22Rv1 (cell line): ENCODE data around the gene TMEM121.

Experiments
- H3K27ac ChIP-seq: fragments of 450-650 bp; 2 replicates; pipeline ENCODE4 v1.5.1; 2017
- ZFX ChIP-seq: fragments of 450-650 bp; IDR thresholded peaks from 2 replicates; pipeline ENCODE4 v1.6.1; 2017; ENCODE audit warnings: antibody characterized with exemption, borderline replicate concordance
- TF ChIP-seq, protein P1 (sequence below): fragments of 450-650 bp; IDR thresholded peaks from 2 replicates; pipeline ENCODE4 v1.5.1; 2017; ENCODE audit warnings: mild to moderate bottlenecking

TMEM121 gene

GRCh38 chr14:105493921-105494605, 32.3 kb upstream of the TMEM121 start:
- TF ChIP-seq, protein P1, sequence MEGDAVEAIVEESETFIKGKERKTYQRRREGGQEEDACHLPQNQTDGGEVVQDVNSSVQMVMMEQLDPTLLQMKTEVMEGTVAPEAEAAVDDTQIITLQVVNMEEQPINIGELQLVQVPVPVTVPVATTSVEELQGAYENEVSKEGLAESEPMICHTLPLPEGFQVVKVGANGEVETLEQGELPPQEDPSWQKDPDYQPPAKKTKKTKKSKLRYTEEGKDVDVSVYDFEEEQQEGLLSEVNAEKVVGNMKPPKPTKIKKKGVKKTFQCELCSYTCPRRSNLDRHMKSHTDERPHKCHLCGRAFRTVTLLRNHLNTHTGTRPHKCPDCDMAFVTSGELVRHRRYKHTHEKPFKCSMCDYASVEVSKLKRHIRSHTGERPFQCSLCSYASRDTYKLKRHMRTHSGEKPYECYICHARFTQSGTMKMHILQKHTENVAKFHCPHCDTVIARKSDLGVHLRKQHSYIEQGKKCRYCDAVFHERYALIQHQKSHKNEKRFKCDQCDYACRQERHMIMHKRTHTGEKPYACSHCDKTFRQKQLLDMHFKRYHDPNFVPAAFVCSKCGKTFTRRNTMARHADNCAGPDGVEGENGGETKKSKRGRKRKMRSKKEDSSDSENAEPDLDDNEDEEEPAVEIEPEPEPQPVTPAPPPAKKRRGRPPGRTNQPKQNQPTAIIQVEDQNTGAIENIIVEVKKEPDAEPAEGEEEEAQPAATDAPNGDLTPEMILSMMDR: no peak
- no peak for TF ChIP-seq ZFX
- H3K27ac ChIP-seq: no peak overlapping the region

DNA sequence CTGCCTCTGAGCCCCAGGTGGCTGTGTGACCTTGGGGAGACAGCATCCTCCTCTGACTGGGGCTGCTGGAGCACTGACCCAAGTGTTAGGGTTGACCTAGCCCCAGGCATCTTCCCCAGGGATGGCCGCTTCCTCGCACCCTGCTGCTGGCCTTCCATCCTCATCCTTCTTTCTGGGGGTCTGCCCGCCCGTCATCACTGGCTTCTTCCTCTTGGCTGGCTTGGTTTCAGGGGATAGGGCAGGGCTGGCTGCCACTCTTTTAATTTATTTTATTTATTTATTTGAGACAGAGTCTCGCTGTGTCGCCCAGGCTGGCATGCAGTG, 31.8 kb upstream of the TMEM121 start:
- TF ChIP-seq, protein P1: no peak
- TF ChIP-seq ZFX: no peak
- H3K27ac ChIP-seq: no peak overlapping the region

- no peak for TF ChIP-seq ZFX
- TF ChIP-seq, protein P1: no peak
- H3K27ac ChIP-seq: no peak overlapping the region
Measured at GRCh38 chr14:105495101-105495989, 31.0 kb upstream of the TMEM121 start.

DNA sequence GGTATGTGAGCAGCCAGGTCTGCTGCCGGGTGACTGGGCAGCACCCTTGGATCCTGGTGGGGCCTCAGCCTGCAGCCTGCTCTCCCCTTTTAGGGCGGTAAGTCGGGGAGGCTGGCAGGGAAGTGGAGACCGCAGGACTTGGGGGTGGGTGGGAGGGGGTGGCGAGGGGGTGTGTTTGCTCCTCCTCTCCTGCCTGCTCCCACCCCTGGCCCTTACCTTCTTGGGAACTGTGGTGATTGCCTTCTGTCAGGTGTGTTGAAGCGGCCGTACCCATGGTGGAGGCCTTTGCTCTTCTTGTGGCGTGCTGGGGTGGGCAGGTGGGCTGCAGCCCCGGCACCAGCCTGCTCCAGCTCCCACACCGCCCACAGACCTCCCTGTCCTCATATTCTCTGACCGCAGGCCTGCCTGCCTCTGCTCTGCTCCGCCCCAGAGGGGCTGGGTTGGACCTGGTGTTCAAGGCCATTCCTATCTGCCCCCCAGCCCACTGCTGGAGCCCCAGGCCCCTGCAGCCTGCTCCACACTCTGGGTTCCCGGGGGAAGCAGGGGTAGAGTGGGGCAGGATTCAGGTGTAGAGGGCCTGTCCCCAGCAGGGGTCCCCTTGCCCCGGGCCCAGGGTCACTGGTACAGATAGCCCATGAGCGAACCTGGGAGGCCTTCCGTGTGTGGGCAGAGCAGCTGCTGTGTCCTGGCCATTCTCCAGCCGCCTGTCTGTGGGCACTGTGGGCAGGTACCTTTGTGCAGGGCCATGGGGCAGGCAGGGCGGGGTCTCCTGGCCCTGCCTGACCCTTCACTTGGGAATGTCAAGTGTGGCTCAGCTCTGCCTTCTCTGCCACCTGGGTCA, 30.2 kb upstream of the TMEM121 start:
- TF ChIP-seq, protein P1: no peak
- TF ChIP-seq ZFX: no peak

DNA sequence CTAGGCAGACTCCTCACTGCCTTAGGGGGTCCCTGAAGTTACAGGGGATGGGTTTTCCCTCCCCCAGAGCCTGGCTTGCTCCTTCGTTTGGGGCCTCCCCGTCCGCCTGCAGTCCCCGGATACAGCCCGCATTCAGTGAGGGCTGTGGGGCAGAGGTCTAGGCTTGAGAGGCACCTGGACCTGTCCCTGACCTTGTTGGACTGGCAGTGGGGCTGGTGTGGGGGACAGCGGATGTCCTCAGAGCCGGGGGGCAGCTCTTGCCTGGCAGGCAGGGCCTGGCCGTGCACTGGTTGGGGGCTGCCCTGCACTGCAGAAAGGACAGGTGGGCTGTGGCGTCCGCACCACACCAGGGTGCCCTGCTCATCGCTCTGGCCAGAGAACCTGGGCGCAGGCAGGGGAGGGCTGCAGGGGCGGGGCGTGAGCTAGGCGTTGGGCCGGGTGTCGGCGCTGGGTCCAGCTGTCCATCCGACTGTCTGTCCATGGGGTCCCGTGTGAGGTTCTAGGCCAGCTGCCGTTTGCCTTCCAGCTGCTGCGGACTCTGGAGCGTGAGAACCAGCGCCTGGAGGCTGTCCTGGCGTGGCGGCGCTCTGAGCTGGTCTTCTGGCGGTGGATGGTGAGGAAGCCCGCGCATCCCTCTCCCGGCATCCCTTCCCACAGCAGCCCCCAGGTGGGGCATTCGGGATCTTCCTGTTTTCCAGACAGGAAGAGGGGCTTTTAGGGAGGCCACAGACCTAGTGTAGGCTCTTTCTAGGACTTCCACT, 29.4 kb upstream of the TMEM121 start:
- H3K27ac ChIP-seq: no peak overlapping the region
- TF ChIP-seq, protein P1: no peak
- TF ChIP-seq ZFX: no peak

More for the DNA sequence above, 30.2 kb upstream of the TMEM121 start:
- no peak overlapping the region for H3K27ac ChIP-seq

DNA sequence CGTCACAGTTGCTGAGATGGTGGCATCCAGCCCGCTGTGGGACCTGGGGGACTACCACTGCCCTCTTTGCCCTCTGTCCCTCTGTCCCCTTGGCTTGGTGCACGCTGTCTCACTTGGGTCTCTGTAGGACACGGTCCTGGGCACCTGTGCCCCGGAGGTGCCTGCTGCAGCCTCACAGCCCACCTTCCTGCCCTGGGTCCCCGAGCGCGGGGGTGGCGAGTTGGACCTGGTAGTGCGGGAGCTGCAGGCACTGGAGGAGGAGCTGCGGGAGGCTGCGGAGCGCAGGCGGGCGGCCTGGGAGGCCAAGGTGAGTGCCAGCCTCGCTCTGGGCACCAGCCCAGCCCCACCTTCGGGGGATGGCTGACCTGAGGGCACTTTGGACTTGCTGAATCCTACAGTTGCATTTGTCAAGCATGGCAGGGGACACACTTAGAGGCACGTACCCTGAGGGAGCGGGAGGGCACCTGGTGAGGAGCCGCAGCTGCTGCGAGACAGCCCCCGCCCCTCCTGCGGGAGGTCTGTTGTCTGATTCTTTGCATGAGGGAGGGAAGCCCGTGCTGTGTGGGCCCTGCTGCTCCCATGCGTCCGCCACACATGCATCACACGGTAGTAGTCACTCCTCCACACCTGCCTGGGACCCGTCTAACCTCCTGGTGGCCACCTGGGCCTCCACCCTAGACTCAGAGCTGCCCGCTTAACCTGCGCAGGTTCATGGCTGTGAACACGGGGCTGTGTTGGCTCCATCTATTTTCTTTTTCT, 28.5 kb upstream of the TMEM121 start:
- no peak overlapping the region for H3K27ac ChIP-seq
- TF ChIP-seq ZFX: no peak
- TF ChIP-seq, protein P1: no peak
